GM13976 (cell line): ENCODE data around the gene ILF2.

ENCODE experiments used
- DNase-seq: peaks from one replicate; pipeline ENCODE4 v3.0.0; 2012; ENCODE audit warnings: low spot score
- CTCF ChIP-seq: IDR thresholded peaks from 2 replicates; pipeline ENCODE4 v1.5.1; 2012; ENCODE audit warnings: borderline replicate concordance, mild to moderate bottlenecking; ENCODE audit not compliant: insufficient read depth; ENCODE audit errors: extremely low read depth, missing control alignments, control extremely low read depth
- in situ Hi-C: fragments of 300-500 bp; cut with MboI; formaldehyde crosslinking; loops from one replicate; pipeline ENCODE4 v1.12.0; 2022; ENCODE audit warnings: low sequenced_read_pairs, mixed read lengths, inconsistent platforms; ENCODE audit not compliant: unreplicated experiment

The ILF2 gene

GRCh38 chr1:153649137-153649862 lies 21.5 kb downstream of the ILF2 start:
- in situ Hi-C loops: no loop called here
- no peak for TF ChIP-seq CTCF
- DNase-seq: no peak

- DNase-seq: no peak
- no peak for TF ChIP-seq CTCF
- in situ Hi-C loops: no loop called here
Observed at GRCh38 chr1:153648000-153648643, 22.7 kb downstream of the ILF2 start.

- TF ChIP-seq CTCF: no peak
- in situ Hi-C loops: no loop called here
- DNase-seq: no peak
Observed at GRCh38 chr1:153647346-153647714, 23.5 kb downstream of the ILF2 start.

GRCh38 chr1:153646672-153647345 lies 24.0 kb downstream of the ILF2 start:
- no peak for DNase-seq
- in situ Hi-C loops: no loop called here
- no peak for TF ChIP-seq CTCF

GRCh38 chr1:153643816-153644215 lies 27.0 kb downstream of the ILF2 start:
- TF ChIP-seq CTCF: no peak
- DNase-seq: no peak
- in situ Hi-C loops: no loop called here

GRCh38 chr1:153643100-153643499 lies 27.7 kb downstream of the ILF2 start:
- DNase-seq: no peak
- TF ChIP-seq CTCF: no peak
- in situ Hi-C loops: no loop called here
